ENCODE data around the gene DYNC1I2.

Gene DYNC1I2

DNA sequence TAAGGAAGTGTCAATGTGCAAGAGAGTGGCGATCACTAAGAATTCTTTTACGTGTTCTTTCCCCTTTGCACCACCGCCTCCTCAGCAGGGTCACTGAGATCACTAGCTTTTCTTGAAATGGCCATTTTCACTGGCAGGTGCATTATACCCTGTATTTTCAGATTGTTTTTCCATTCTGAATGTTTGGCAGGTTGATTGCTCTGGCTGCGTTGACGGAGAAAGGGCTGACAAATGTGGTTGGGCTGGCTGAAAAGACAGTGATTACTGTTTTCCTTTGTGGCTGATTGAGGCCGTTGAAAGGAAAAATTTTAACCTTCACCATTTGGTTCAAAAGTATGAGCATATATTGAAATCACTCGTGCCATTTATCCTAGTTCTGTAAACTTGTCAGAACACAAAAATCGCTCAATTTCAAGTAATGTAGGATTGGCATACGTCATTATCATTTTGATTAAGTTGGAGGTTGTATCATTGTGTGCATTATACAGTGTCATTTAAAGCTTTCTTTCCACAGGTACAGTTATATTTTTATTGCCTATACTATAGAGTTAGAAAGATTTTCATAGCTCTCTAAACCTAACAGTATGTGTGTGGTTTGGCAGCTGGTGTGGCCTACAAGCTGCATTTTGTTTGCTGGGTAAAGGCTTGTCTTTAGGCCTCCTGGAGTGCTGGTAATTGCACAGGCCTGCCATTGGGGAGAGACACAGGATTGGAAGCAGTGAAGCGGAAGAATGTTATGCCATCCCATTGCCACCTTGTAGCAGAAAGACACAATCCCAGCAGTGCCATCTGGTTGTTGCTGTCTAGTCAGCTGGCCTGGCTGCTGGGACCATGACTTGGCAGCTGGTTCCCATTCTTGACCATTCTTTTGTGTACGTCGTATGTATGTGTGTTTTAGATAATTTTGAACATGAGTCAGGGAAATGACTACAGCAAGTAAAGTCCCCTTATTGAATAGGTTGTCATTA lies 36.7 kb downstream of the DYNC1I2 start:
- TF ChIP-seq, protein P1, sequence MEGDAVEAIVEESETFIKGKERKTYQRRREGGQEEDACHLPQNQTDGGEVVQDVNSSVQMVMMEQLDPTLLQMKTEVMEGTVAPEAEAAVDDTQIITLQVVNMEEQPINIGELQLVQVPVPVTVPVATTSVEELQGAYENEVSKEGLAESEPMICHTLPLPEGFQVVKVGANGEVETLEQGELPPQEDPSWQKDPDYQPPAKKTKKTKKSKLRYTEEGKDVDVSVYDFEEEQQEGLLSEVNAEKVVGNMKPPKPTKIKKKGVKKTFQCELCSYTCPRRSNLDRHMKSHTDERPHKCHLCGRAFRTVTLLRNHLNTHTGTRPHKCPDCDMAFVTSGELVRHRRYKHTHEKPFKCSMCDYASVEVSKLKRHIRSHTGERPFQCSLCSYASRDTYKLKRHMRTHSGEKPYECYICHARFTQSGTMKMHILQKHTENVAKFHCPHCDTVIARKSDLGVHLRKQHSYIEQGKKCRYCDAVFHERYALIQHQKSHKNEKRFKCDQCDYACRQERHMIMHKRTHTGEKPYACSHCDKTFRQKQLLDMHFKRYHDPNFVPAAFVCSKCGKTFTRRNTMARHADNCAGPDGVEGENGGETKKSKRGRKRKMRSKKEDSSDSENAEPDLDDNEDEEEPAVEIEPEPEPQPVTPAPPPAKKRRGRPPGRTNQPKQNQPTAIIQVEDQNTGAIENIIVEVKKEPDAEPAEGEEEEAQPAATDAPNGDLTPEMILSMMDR (IDR thresholded peaks at IDR 0.05; ENCODE audit: borderline replicate concordance, extremely low read depth, low read length, poor library complexity, severe bottlenecking), result peak; percentile 22
- no peak for TF ChIP-seq EZH2 (IDR thresholded peaks at IDR 0.05; ENCODE audit: borderline replicate concordance, low read depth, low read length, severe bottlenecking)
- no peaks in the 10 kb centered on the region for H3K4me1 ChIP-seq (ENCODE audit: insufficient read depth, low read length)
- peaks cover 16% of the 10 kb centered on the region; the same call in 1 of the 2 replicates for H3K36me3 ChIP-seq (ENCODE audit: insufficient read depth, low read length)
- ATAC-seq (ENCODE audit: insufficient read depth, low read depth) (peak; percentile 24; the same call in 1 of the 3 replicates), DNase-seq (no peak)
- no peak overlapping the region for H3K4me3 ChIP-seq (ENCODE audit: low read depth in 1 of 2, low read length in 2 of 2)
- no peak overlapping the region for H3K27ac ChIP-seq (ENCODE audit: low read length)
- H3K27me3 ChIP-seq (ENCODE audit: insufficient read depth, low read length, poor library complexity), result no peaks in the 10 kb centered on the region
- H4K20me1 ChIP-seq (ENCODE audit: insufficient read depth, low read length), result no peaks in the 10 kb centered on the region
- H2AFZ ChIP-seq (ENCODE audit: low read depth, low read length), result no peak overlapping the region
- H3K9me3 ChIP-seq (ENCODE audit: insufficient read depth, low read length, severe bottlenecking), result no peaks in the 10 kb centered on the region
- H3K79me2 ChIP-seq (ENCODE audit: insufficient read depth, low read length), result no peaks in the 10 kb centered on the region
- no peak overlapping the region for H3K4me2 ChIP-seq (ENCODE audit: insufficient read depth, low read length)
- H3K9ac ChIP-seq (ENCODE audit: low read depth, low read length), result no peak overlapping the region

DNA sequence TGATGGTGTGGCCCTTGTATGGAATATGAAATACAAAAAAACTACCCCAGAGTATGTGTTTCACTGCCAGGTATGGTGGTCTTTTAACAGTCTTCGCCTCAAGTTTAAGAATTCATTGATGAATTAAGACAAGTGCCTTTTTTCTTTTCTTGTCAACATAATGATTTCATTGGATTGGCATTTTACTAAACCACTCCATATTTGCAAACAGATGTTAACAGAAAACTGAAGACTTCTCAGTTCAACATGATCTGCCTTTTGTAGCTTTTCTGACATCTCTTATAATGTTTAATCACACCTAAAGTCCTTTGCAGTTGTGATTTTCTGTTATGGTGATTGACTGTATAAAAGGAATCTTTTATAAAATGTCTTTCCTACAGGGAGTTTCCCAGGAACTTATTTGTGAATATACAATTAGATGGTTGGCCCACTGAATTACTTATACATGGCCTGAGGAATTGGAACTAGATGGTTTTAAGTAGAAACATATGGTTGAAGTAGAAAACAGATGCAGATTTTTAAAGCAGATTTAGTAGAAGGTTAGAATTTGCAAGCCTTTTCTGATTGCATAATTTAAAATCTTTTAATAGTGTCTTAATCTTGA lies 39.7 kb downstream of the DYNC1I2 start:
- H4K20me1 ChIP-seq (ENCODE audit: insufficient read depth, low read length), result no peaks in the 10 kb centered on the region
- ATAC-seq (ENCODE audit: insufficient read depth, low read depth), result no peak
- H3K27ac ChIP-seq (ENCODE audit: low read length), result no peak overlapping the region
- H2AFZ ChIP-seq (ENCODE audit: low read depth, low read length), result no peak overlapping the region
- no peak for TF ChIP-seq EZH2 (IDR thresholded peaks at IDR 0.05; ENCODE audit: borderline replicate concordance, low read depth, low read length, severe bottlenecking)
- TF ChIP-seq, protein P1 (IDR thresholded peaks at IDR 0.05; ENCODE audit: borderline replicate concordance, extremely low read depth, low read length, poor library complexity, severe bottlenecking), result no peak
- peaks cover 31% of the 10 kb centered on the region; the same call in 1 of the 2 replicates for H3K36me3 ChIP-seq (ENCODE audit: insufficient read depth, low read length)
- H3K79me2 ChIP-seq (ENCODE audit: insufficient read depth, low read length), result no peaks in the 10 kb centered on the region
- H3K27me3 ChIP-seq (ENCODE audit: insufficient read depth, low read length, poor library complexity), result no peaks in the 10 kb centered on the region
- no peak overlapping the region for H3K4me3 ChIP-seq (ENCODE audit: low read depth in 1 of 2, low read length in 2 of 2)
- H3K4me1 ChIP-seq (ENCODE audit: insufficient read depth, low read length), result no peaks in the 10 kb centered on the region
- no peak overlapping the region for H3K9ac ChIP-seq (ENCODE audit: low read depth, low read length)
- no peak for DNase-seq
- no peak overlapping the region for H3K4me2 ChIP-seq (ENCODE audit: insufficient read depth, low read length)
- no peaks in the 10 kb centered on the region for H3K9me3 ChIP-seq (ENCODE audit: insufficient read depth, low read length, severe bottlenecking)

DNA sequence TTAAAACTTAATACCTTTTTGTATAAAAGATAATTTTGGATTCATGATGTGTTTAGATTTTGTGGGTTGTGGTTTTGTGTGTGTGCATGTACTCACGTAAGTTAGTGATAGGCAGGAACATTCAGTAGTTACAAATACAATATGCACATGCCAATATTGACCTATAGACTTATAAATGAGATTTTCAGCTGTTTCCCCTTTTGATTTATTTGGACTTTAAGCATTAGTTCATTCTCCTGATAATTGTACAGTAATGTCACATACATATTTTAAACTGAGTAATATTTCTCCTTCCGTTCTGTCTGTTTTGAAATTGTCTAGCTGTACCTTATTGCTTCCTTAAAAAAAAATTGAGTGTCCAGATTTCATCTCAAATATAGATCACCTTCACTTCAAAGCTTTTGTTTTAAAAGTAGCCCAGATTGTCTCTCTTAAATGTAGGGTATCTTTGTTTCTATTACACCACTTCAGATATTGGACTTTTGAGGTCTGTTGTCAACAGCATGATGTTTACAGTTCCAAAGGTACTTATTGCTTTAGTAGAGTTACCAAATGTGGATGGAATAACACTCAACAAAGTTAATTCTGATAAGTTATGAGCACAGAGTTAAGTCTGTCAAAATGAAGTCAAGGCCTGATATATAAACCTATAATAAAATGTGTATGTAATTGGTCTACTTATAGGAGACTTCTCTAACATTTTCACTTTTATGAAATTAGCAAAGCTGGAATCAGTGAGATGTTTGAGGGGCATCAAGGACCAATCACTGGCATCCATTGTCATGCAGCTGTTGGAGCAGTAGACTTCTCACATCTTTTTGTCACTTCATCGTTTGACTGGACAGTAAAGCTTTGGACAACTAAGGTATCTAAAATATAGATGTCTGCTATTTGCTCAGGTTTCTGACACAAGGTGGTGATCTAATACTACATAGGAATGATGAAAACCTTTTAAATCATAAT lies 42.0 kb downstream of the DYNC1I2 start:
- no peak overlapping the region for H3K4me2 ChIP-seq (ENCODE audit: insufficient read depth, low read length)
- no peak overlapping the region for H3K9ac ChIP-seq (ENCODE audit: low read depth, low read length)
- no peak overlapping the region for H2AFZ ChIP-seq (ENCODE audit: low read depth, low read length)
- H3K36me3 ChIP-seq (ENCODE audit: insufficient read depth, low read length), result peaks cover 28% of the 10 kb centered on the region; the same call in 1 of the 2 replicates
- no peaks in the 10 kb centered on the region for H3K79me2 ChIP-seq (ENCODE audit: insufficient read depth, low read length)
- H3K27me3 ChIP-seq (ENCODE audit: insufficient read depth, low read length, poor library complexity), result no peaks in the 10 kb centered on the region
- H3K4me1 ChIP-seq (ENCODE audit: insufficient read depth, low read length), result no peaks in the 10 kb centered on the region
- H3K27ac ChIP-seq (ENCODE audit: low read length), result no peak overlapping the region
- no peak for DNase-seq
- ATAC-seq (ENCODE audit: insufficient read depth, low read depth), result no peak
- H3K9me3 ChIP-seq (ENCODE audit: insufficient read depth, low read length, severe bottlenecking), result no peaks in the 10 kb centered on the region
- no peak overlapping the region for H3K4me3 ChIP-seq (ENCODE audit: low read depth in 1 of 2, low read length in 2 of 2)
- no peaks in the 10 kb centered on the region for H4K20me1 ChIP-seq (ENCODE audit: insufficient read depth, low read length)
- TF ChIP-seq, protein P1 (IDR thresholded peaks at IDR 0.05; ENCODE audit: borderline replicate concordance, extremely low read depth, low read length, poor library complexity, severe bottlenecking), result no peak
- TF ChIP-seq EZH2 (IDR thresholded peaks at IDR 0.05; ENCODE audit: borderline replicate concordance, low read depth, low read length, severe bottlenecking), result no peak

Measured in DND-41 (cell line).